T47D (cell line): ENCODE results near the gene AMOTL1.
A peak's percentile ranks its signal among the peaks of the same experiment; 100 is the strongest.

Experiments
- DNase-seq, 2 experiments: peaks; one replicate each; pipeline versions ENCODE4 v3.0.0 to v3.0.0-alpha.2; 2011 to 2012; ENCODE audit warnings: low read depth in 1 of 2, low spot score in 1 of 2
- JUND ChIP-seq: IDR thresholded peaks from 2 replicates; pipeline ENCODE4 v1.6.1; 2012; ENCODE audit warnings: low read depth
- in situ Hi-C: cut with HindIII; loops from 2 replicates; pipeline ENCODE4 v1.10.0; 2016; ENCODE audit warnings: low sequenced_read_pairs, low pct_unique_long_range_greater_than_20kb

AMOTL1 gene

GRCh38 chr11:94750319-94751217, 17.6 kb upstream of the AMOTL1 start:
- no peak for TF ChIP-seq JUND
- no peak for DNase-seq
- in situ Hi-C loops = no loop called here

DNA sequence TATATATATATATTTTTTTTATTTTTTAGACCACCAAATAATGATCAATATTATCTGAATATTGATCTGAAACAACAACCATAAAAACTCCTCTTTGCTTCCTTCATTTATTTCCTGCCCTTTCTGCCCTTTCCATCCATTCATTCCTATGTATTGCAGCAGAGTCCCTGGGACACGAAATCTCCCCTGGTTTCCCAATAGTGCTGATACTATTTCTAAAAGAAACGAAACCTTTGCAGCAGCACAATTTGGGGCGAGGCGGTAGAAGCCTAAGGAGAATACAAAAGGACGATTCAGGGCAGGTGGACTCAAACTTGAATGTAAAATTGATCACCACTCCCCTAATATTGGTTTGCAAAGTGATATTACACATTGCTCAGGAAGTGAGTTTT, 16.9 kb upstream of the AMOTL1 start:
- no peak for TF ChIP-seq JUND
- DNase-seq = no peak
- in situ Hi-C loops = no loop called here

DNA sequence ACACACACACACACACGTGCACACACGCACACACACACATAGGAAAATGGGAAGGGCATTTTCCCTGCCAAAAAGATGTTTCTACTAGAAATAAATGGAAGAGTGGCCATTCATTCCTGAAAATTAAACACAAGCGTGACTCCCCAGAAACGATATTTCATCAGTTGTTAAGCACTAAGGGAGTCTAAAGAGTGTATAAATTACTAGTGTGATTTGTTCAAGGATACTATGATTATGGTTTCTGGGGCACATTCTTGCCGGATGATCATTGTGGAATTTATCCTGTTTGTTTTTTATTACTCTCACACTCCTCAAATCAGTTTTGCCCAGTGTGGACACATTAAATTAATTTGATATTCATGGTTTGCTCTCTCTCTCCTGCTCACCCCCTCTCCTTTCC, 16.4 kb upstream of the AMOTL1 start:
- TF ChIP-seq JUND = no peak
- DNase-seq = no peak
- in situ Hi-C loops = no loop called here

DNA sequence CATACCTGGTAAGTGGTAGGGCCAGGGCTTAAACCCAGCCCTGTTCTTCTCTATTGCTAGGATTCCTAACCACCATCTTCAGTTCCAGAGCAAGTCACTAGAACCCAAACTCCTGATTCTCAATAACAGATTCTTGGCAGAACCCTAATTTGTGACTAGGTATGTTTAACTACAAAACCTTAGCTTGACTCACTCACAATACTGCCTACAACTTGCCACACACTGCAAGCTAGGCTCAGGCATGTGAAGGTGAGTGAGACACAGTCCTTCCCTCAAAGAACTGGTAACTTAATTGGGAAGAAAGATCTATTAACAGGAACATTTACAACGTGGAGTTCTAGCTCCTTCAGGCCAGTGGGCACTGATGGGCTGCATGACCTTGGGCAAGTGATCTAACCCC, 14.5 kb upstream of the AMOTL1 start:
- TF ChIP-seq JUND = no peak
- DNase-seq = no peak
- in situ Hi-C loops = no loop called here

GRCh38 chr11:94754335-94754734, 13.8 kb upstream of the AMOTL1 start:
- DNase-seq = no peak
- TF ChIP-seq JUND = no peak
- in situ Hi-C loops = no loop called here

DNA sequence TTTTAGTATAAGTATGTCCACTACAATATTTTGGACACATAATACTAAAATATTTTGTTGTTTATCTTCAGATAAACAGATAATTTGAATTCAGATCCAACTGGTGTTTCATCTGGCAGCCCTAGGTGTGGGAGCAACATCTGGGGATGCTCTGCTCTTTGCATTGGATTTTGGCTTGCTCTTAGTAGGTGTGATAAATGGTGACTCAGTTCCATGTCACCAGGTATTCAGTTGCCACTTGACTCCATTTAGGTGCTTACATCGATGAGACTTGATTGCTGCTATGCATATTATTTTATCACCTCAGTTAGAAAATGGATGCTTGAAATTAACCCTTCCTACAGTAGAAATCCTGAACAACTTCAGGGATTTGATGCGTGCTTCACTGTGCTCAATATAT, 13.3 kb upstream of the AMOTL1 start:
- in situ Hi-C loops = no loop called here
- no peak for TF ChIP-seq JUND

DNA sequence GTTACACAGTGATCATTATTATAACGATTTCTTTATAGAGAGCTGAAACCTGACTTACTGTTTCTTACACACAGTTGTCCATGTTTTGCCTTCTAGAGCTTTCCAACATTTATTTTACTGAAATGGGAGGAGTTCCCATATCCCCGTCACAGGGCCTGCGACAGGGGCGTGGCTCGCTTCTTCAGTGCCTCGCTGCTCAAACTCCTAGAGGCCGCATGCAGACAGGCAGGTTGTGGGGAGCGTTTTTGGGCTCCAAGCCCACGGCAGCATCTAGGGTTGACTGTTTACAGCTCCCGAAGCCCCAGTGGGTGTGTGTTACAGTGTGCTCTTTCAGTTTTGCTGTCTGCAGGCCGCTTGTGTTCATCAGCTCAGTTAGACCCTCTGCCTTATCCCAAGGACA, 12.7 kb upstream of the AMOTL1 start:
- TF ChIP-seq JUND = no peak
- in situ Hi-C loops = no loop called here
- no peak for DNase-seq

More for the DNA sequence above, 13.3 kb upstream of the AMOTL1 start:
- DNase-seq = no peak

GRCh38 chr11:94757037-94757735, 11.0 kb upstream of the AMOTL1 start:
- DNase-seq = no peak
- no peak for TF ChIP-seq JUND
- in situ Hi-C loops = no loop called here

GRCh38 chr11:94758666-94759065, 9.5 kb upstream of the AMOTL1 start:
- TF ChIP-seq JUND = no peak
- DNase-seq = no peak
- in situ Hi-C loops = no loop called here

DNA sequence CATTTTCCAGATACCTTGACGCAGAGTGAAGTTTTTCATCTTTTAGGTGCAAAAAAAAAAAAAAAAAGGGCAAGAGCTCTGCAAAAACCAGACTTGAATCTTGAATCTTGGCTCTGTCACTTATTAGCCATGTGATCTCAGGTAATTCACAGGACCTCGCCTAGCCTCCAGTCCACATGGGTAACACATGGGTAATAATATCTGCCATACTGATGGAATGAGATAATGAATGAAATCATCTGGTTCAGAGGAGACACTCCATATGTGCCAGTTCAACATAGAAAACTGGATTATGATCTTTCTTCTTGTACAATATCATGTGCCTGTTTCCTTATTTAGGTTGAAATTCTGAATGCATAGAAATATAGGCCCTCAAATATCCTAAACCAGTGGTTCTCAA, 8.6 kb upstream of the AMOTL1 start:
- in situ Hi-C loops = no loop called here
- no peak for DNase-seq
- no peak for TF ChIP-seq JUND

DNA sequence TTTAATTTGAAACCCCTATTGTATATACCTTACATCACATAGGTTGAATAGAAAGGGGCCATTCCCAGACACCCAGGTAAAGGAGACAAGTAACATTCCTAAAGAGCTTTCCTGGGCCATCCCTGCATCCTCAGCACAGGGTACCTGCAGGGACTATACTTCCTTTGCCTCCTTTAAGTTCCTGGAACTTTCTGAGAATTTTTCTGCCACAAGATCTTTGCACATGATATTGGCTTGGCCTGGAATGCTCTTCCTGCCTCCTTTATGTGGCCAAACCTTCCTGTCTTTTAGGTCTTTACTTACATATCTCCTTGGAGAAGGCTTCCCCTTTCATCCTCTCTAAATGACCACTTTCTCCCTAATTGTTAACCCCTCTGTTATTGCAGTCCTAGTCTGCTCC, 7.9 kb upstream of the AMOTL1 start:
- no peak for DNase-seq
- TF ChIP-seq JUND = no peak
- in situ Hi-C loops = no loop called here

- in situ Hi-C loops = no loop called here
- TF ChIP-seq JUND = no peak
- DNase-seq = peak in 1 of 2 experiments; percentile 64
These were observed 5.9 kb upstream of the AMOTL1 start for GRCh38 chr11:94762208-94762607.

GRCh38 chr11:94762995-94763394, 5.2 kb upstream of the AMOTL1 start:
- no peak for TF ChIP-seq JUND
- in situ Hi-C loops = no loop called here
- no peak for DNase-seq
